PFSK-1 (cell line): ENCODE measurements around the gene KHDC1.

Experiments used
- FOXP2 ChIP-seq: optimal IDR thresholded peaks from 2 replicates; pipeline ENCODE3; 2011; ENCODE audit warnings: borderline replicate concordance, control low read depth, inconsistent platforms; ENCODE audit not compliant: insufficient read depth; ENCODE audit errors: extremely low read length, extremely low read depth
- POLR2AphosphoS5 ChIP-seq: IDR thresholded peaks from 2 replicates; pipeline ENCODE4 v1.6.1; 2012; ENCODE audit warnings: low read depth, mild to moderate bottlenecking, control low read depth, low read length, moderate library complexity
- REST ChIP-seq, 2 experiments: IDR thresholded peaks; 2 replicates each; pipeline versions ENCODE4 v1.6.1 to v1.8.0; 2011 to 2012; ENCODE audit warnings: low read depth in 2 of 2, low read length in 2 of 2, control low read depth in 1 of 2, inconsistent platforms in 1 of 2, mild to moderate bottlenecking in 1 of 2, moderate library complexity in 1 of 2; ENCODE audit not compliant: insufficient read depth in 1 of 2
- SIN3A ChIP-seq: IDR thresholded peaks from 2 replicates; pipeline ENCODE4 v1.6.1; 2012; ENCODE audit warnings: mild to moderate bottlenecking, low read length, moderate library complexity, borderline replicate concordance; ENCODE audit not compliant: insufficient read depth
- TAF1 ChIP-seq: IDR thresholded peaks from 2 replicates; pipeline ENCODE4 v1.6.1; 2012; ENCODE audit warnings: low read length, control low read depth, borderline replicate concordance; ENCODE audit not compliant: insufficient read depth

The KHDC1 gene

GRCh38 chr6:73225396-73225795 lies 37.6 kb downstream of the KHDC1 start, which contains the start of gene KHDC1L:
KHDC1L (minus strand) TSS chr6:73225496; CDS start chr6:73225408, 88 bp downstream.
- TF ChIP-seq FOXP2 = no peak
- TF ChIP-seq REST (IDR thresholded peaks at IDR 0.05; ENCODE audit: insufficient read depth in 1 of 2, low read depth in 2 of 2, low read length in 2 of 2) = no peak
- TF ChIP-seq TAF1 = no peak
- TF ChIP-seq SIN3A = no peak
- no peak for TF ChIP-seq POLR2AphosphoS5

GRCh38 chr6:73216859-73217258 lies 46.1 kb downstream of the KHDC1 start:
- no peak for TF ChIP-seq POLR2AphosphoS5
- TF ChIP-seq REST (IDR thresholded peaks at IDR 0.05; ENCODE audit: insufficient read depth in 1 of 2, low read depth in 2 of 2, low read length in 2 of 2) = no peak
- no peak for TF ChIP-seq SIN3A
- no peak for TF ChIP-seq FOXP2
- no peak for TF ChIP-seq TAF1

- TF ChIP-seq TAF1 (no peak), SIN3A (no peak), FOXP2 (no peak), POLR2AphosphoS5 (no peak), REST (IDR thresholded peaks at IDR 0.05; ENCODE audit: insufficient read depth in 1 of 2, low read depth in 2 of 2, low read length in 2 of 2) (no peak)
These were observed 53.9 kb downstream of the KHDC1 start for GRCh38 chr6:73209117-73209516.

GRCh38 chr6:73207221-73207837 lies 55.7 kb downstream of the KHDC1 start:
- TF ChIP-seq POLR2AphosphoS5 = no peak
- no peak for TF ChIP-seq REST (IDR thresholded peaks at IDR 0.05; ENCODE audit: insufficient read depth in 1 of 2, low read depth in 2 of 2, low read length in 2 of 2)
- no peak for TF ChIP-seq TAF1
- no peak for TF ChIP-seq FOXP2

GRCh38 chr6:73204252-73204651 lies 58.7 kb downstream of the KHDC1 start:
- TF ChIP-seq REST (IDR thresholded peaks at IDR 0.05; ENCODE audit: insufficient read depth in 1 of 2, low read depth in 2 of 2, low read length in 2 of 2) (no peak), TAF1 (no peak), SIN3A (no peak), FOXP2 (no peak), POLR2AphosphoS5 (no peak)
